Measurements from ENCODE around the gene CLIP2.
A peak's percentile ranks its signal among the peaks of the same experiment; 100 is the strongest.

The CLIP2 gene

DNA sequence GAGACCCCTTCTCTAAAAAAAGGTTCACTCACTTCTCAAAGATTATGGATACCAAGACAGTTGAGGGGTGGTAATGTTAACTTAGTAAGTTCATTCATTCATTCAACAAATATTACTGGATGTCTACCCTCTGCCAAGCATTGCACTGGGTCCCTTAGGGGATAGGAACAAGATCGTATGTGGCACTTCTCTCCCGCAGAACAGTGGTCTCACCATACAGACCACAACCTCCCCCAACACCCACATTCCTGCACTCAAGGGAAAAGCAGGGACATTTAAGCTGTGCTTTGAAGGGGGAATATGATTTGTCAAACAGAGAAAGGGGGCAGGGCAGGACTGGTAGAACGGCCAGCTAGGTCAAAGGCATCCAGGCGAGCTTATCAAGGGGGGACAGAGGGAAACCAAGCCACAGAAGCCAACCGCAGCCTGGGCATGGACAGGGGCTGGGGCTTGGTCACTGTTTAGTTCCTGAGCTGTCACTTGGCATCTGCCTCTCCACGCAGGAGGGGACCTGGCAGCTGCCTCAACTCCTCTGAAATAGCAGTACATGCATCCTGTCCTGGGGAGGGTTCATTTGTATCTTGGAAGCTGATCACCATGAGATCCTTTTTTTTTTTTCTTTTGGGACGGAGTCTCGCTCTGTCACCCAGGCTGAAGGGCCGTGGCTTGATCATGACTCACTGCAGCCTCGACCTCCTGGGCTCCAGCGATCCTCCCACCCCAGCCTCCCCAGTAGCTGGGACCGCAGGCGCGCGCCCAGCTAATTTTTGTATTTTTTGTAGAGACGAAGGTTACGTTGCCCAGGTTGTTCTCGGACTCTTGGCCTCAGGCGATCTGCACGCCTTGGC is 949 bp upstream of the CLIP2 start:
- H2AFZ ChIP-seq (ENCODE audit: low read length) = peak overlapping the region; percentile 99
- H3K9me3 ChIP-seq (replicated peaks; ENCODE audit: insufficient read depth, low read length) = no peaks in the 10 kb centered on the region
- H3F3A ChIP-seq (ENCODE audit: insufficient read depth, low read length) = no peaks in the 10 kb centered on the region
- H3K79me2 ChIP-seq (ENCODE audit: low read length) = no peaks in the 10 kb centered on the region
- H3K27ac ChIP-seq (ENCODE audit: low read length) = no peak overlapping the region
- H3K36me3 ChIP-seq (replicated peaks; ENCODE audit: insufficient read depth, low read length) = no peaks in the 10 kb centered on the region
- peak overlapping the region; percentile 28; the same call in 1 of the 2 replicates for H3K9ac ChIP-seq (ENCODE audit: low read length)
- TF ChIP-seq, protein P1, sequence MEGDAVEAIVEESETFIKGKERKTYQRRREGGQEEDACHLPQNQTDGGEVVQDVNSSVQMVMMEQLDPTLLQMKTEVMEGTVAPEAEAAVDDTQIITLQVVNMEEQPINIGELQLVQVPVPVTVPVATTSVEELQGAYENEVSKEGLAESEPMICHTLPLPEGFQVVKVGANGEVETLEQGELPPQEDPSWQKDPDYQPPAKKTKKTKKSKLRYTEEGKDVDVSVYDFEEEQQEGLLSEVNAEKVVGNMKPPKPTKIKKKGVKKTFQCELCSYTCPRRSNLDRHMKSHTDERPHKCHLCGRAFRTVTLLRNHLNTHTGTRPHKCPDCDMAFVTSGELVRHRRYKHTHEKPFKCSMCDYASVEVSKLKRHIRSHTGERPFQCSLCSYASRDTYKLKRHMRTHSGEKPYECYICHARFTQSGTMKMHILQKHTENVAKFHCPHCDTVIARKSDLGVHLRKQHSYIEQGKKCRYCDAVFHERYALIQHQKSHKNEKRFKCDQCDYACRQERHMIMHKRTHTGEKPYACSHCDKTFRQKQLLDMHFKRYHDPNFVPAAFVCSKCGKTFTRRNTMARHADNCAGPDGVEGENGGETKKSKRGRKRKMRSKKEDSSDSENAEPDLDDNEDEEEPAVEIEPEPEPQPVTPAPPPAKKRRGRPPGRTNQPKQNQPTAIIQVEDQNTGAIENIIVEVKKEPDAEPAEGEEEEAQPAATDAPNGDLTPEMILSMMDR (IDR thresholded peaks at IDR 0.05; ENCODE audit: low read length) = no peak
- TF ChIP-seq EZH2 (optimal IDR thresholded peaks at IDR 0.05; ENCODE audit: low read depth, low read length) (no peak), EZH2phosphoT487 (IDR thresholded peaks at IDR 0.05; ENCODE audit: low read length) (no peak)
- no peaks in the 10 kb centered on the region for H4K20me1 ChIP-seq (ENCODE audit: insufficient read depth, low read length)
- H3K9me2 ChIP-seq (replicated peaks; ENCODE audit: insufficient read depth, low read length) = no peaks in the 10 kb centered on the region
- peaks cover 26% of the 10 kb centered on the region for H3K27me3 ChIP-seq (replicated peaks; ENCODE audit: insufficient read depth, low read length)
- peak overlapping the region; percentile 95 for H3K4me2 ChIP-seq (ENCODE audit: low read depth, low read length)
- peak overlapping the region; percentile 64 for H3K4me3 ChIP-seq (ENCODE audit: low read length)
- no peak for DNase-seq
- peaks cover 5% of the 10 kb centered on the region; the same call in 1 of the 2 replicates for H3K4me1 ChIP-seq (ENCODE audit: low read length)

DNA sequence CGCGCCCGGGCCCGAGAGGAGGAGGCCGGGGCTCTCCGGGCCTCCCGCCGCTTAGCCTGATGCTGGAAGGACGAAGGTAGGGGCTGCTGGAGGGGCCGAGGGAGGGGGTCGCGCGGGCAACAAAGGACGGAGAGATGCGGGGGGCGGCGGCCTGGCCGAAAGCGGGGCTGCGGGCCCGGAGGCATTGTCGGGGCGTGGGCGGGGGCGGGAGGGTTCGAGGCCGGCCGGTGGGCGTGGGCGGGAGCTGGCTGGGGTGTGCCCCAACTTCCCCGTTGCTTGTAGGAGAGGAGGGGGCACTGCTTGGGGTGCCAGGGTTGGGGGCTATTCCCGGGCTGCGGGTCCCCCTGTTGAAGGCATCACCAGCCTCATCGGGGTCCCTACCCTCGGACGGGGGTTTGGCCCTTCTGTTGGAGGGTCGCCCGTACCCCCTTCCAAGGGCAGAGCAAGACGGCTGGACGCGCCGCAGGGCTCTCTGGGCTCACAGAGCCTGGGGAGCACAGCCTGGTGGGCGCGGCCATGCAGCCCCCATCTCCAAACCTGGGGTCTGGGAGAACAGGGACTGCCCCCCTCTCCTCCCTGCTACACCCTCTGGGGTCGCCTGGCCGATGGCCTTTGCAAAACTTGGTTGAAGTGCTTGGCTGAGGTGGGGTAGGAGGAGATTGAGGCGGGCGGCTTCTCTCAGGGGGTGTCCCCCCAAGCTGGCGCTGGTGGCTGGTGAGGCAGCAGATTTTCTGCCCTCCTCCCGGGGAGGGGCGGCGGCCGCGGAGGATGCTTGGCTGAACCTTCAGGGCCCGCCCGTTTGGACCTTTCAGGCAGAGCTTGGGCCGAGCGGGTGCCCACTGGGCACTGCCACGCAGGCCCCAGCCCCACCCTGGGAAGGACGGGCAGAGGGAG is 699 bp downstream of the CLIP2 start:
- Histone ChIP-seq H3K36me3 (replicated peaks; ENCODE audit: insufficient read depth, low read length) (no peaks in the 10 kb centered on the region), H3K4me2 (ENCODE audit: low read depth, low read length) (peak overlapping the region; percentile 55; the same call in 1 of the 2 replicates), H4K20me1 (ENCODE audit: insufficient read depth, low read length) (no peaks in the 10 kb centered on the region), H3F3A (ENCODE audit: insufficient read depth, low read length) (no peaks in the 10 kb centered on the region), H3K9me3 (replicated peaks; ENCODE audit: insufficient read depth, low read length) (no peaks in the 10 kb centered on the region), H3K9ac (ENCODE audit: low read length) (no peak overlapping the region), H3K4me3 (ENCODE audit: low read length) (peak overlapping the region; percentile 53; the same call in 1 of the 2 replicates), H2AFZ (ENCODE audit: low read length) (peak overlapping the region; percentile 63; the same call in 1 of the 2 replicates), H3K79me2 (ENCODE audit: low read length) (no peaks in the 10 kb centered on the region), H3K27me3 (replicated peaks; ENCODE audit: insufficient read depth, low read length) (peaks cover 38% of the 10 kb centered on the region), H3K9me2 (replicated peaks; ENCODE audit: insufficient read depth, low read length) (no peaks in the 10 kb centered on the region), H3K4me1 (ENCODE audit: low read length) (peaks cover 5% of the 10 kb centered on the region; the same call in 1 of the 2 replicates), H3K27ac (ENCODE audit: low read length) (no peak overlapping the region)
- no peak for DNase-seq
- TF ChIP-seq, protein P1 (IDR thresholded peaks at IDR 0.05; ENCODE audit: low read length) = no peak
- TF ChIP-seq EZH2phosphoT487 (IDR thresholded peaks at IDR 0.05; ENCODE audit: low read length) = no peak
- no peak for TF ChIP-seq EZH2 (optimal IDR thresholded peaks at IDR 0.05; ENCODE audit: low read depth, low read length)

GRCh38 chr7:74290553-74290950 is 1.3 kb downstream of the CLIP2 start:
- Histone ChIP-seq H2AFZ (ENCODE audit: low read length) (no peak overlapping the region), H3F3A (ENCODE audit: insufficient read depth, low read length) (no peaks in the 10 kb centered on the region), H3K9me2 (replicated peaks; ENCODE audit: insufficient read depth, low read length) (no peaks in the 10 kb centered on the region), H4K20me1 (ENCODE audit: insufficient read depth, low read length) (no peaks in the 10 kb centered on the region), H3K27me3 (replicated peaks; ENCODE audit: insufficient read depth, low read length) (peaks cover 38% of the 10 kb centered on the region), H3K4me3 (ENCODE audit: low read length) (no peak overlapping the region), H3K36me3 (replicated peaks; ENCODE audit: insufficient read depth, low read length) (no peaks in the 10 kb centered on the region), H3K4me2 (ENCODE audit: low read depth, low read length) (peak overlapping the region; percentile 55; the same call in 1 of the 2 replicates), H3K79me2 (ENCODE audit: low read length) (no peaks in the 10 kb centered on the region), H3K4me1 (ENCODE audit: low read length) (peaks cover 5% of the 10 kb centered on the region; the same call in 1 of the 2 replicates), H3K27ac (ENCODE audit: low read length) (no peak overlapping the region), H3K9me3 (replicated peaks; ENCODE audit: insufficient read depth, low read length) (no peaks in the 10 kb centered on the region), H3K9ac (ENCODE audit: low read length) (no peak overlapping the region)
- no peak for TF ChIP-seq EZH2 (optimal IDR thresholded peaks at IDR 0.05; ENCODE audit: low read depth, low read length)
- TF ChIP-seq, protein P1 (IDR thresholded peaks at IDR 0.05; ENCODE audit: low read length) = no peak
- TF ChIP-seq EZH2phosphoT487 (IDR thresholded peaks at IDR 0.05; ENCODE audit: low read length) = no peak
- no peak for DNase-seq

Measured in MM.1S (cell line).